OCI-M2 (cell line): ENCODE results near the gene MAP7D2.

Source experiments
- DNase-seq: peaks from one replicate; lab custom pipeline; 2025; ENCODE audit not compliant: unreplicated experiment; lab: John Stamatoyannopoulos, UW

The MAP7D2 gene

GRCh38 chrX:20116087-20116576 lies 575 bp downstream of the MAP7D2 start:
- no peak for DNase-seq

GRCh38 chrX:20112022-20112774 lies 4.5 kb downstream of the MAP7D2 start:
- DNase-seq, result no peak

- DNase-seq, result no peak
Observed at GRCh38 chrX:20111271-20111670, 5.4 kb downstream of the MAP7D2 start.

- no peak for DNase-seq
Observed at GRCh38 chrX:20101934-20102581, 14.6 kb downstream of the MAP7D2 start.

- DNase-seq, result no peak
Observed at GRCh38 chrX:20091499-20091898, 25.2 kb downstream of the MAP7D2 start.

- no peak for DNase-seq
Observed at GRCh38 chrX:20089845-20090244, 26.9 kb downstream of the MAP7D2 start.

GRCh38 chrX:20080277-20080676 lies 36.4 kb downstream of the MAP7D2 start:
- no peak for DNase-seq

- DNase-seq, result no peak
Observed at GRCh38 chrX:20071511-20072079, 45.1 kb downstream of the MAP7D2 start.

- no peak for DNase-seq
Observed at GRCh38 chrX:20067709-20068561, 48.8 kb downstream of the MAP7D2 start.

GRCh38 chrX:20066968-20067708 lies 49.6 kb downstream of the MAP7D2 start:
- DNase-seq, result no peak

- DNase-seq, result no peak
Observed at GRCh38 chrX:20063716-20064351, 52.9 kb downstream of the MAP7D2 start.

- no peak for DNase-seq
Observed at GRCh38 chrX:20063153-20063552, 53.6 kb downstream of the MAP7D2 start.

- no peak for DNase-seq
Observed at GRCh38 chrX:20061855-20062254, 54.9 kb downstream of the MAP7D2 start.

- DNase-seq, result no peak
Observed at GRCh38 chrX:20060961-20061748, 55.6 kb downstream of the MAP7D2 start.

- DNase-seq, result no peak
Observed at GRCh38 chrX:20059467-20060128, 57.1 kb downstream of the MAP7D2 start.

- DNase-seq, result no peak
Observed at GRCh38 chrX:20057479-20057878, 59.2 kb downstream of the MAP7D2 start.

- DNase-seq, result no peak
Observed at GRCh38 chrX:20056704-20057103, 60.0 kb downstream of the MAP7D2 start.

- DNase-seq, result no peak
Observed at GRCh38 chrX:20053537-20053936, 63.2 kb downstream of the MAP7D2 start.

GRCh38 chrX:20046864-20047263 lies 69.8 kb downstream of the MAP7D2 start:
- DNase-seq, result no peak
